Omental fat pad (tissue), 4 donors: ENCODE results near the gene CENPO. TPM values are rescaled to one million over a fixed set of nuclear protein-coding genes. Genes with fewer than 3 reads are reported as not detected.

Experiments
- ATAC-seq: fragments of 150-250 bp; one replicate; pipeline ENCODE4 v1.9.1; 2016; ENCODE audit warnings: mild to moderate bottlenecking, moderate library complexity; ENCODE audit not compliant: low FRiP score
- DNase-seq: peaks from one replicate; pipeline ENCODE4 v3.0.0-alpha.2; 2019; ENCODE audit warnings: low spot score
- total RNA-seq, 4 donors: library from RNA; depleted of rRNA; stranded (reverse); fragments of >200 nt; gene quantifications; one replicate each; pipeline ENCODE4 v1.1.0, GENCODE V29; 2016
- TF ChIP-seq, protein P1 (sequence below), 3 donors: fragments of 450-650 bp; IDR thresholded peaks; one replicate each; pipeline ENCODE4 v1.5.1; 2016 to 2017; ENCODE audit warnings: antibody characterized with exemption in 3 of 3, mild to moderate bottlenecking in 3 of 3, moderate library complexity in 2 of 3

The CENPO gene
- total RNA-seq, 4 donors from 2014 or later = 1.9 to 14.2 (median 6.1) TPM

DNA sequence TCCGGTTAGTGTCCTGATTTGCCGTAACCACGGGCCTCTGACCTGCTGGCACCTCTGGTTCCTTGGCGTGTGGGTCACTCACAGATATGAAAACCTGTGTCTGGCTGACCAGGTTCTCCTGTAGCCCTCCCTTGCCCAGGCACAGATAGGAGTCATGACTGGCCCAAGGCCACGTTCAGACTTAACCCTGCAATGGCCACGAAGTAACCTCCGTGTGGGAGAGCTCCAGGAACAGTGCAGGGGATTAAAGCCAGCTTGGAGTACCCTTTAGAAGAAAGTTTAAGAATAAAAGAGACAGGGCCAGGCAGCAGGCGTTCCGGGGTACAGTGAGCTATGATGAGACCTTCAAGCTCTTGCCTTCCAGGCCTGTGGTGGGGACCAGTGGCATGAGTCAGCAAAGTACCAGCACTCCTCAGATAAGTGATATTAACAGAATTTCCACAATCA lies 25.5 kb downstream of the CENPO start:
- ATAC-seq (peak; percentile 27), DNase-seq (no peak)
- TF ChIP-seq, protein P1, sequence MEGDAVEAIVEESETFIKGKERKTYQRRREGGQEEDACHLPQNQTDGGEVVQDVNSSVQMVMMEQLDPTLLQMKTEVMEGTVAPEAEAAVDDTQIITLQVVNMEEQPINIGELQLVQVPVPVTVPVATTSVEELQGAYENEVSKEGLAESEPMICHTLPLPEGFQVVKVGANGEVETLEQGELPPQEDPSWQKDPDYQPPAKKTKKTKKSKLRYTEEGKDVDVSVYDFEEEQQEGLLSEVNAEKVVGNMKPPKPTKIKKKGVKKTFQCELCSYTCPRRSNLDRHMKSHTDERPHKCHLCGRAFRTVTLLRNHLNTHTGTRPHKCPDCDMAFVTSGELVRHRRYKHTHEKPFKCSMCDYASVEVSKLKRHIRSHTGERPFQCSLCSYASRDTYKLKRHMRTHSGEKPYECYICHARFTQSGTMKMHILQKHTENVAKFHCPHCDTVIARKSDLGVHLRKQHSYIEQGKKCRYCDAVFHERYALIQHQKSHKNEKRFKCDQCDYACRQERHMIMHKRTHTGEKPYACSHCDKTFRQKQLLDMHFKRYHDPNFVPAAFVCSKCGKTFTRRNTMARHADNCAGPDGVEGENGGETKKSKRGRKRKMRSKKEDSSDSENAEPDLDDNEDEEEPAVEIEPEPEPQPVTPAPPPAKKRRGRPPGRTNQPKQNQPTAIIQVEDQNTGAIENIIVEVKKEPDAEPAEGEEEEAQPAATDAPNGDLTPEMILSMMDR (IDR thresholded peaks at IDR 0.05) = no peak

- TF ChIP-seq, protein P1 (IDR thresholded peaks at IDR 0.05) = no peak
- ATAC-seq (no peak), DNase-seq (no peak)
These were observed 26.4 kb downstream of the CENPO start for GRCh38 chr2:24819442-24820174.

DNA sequence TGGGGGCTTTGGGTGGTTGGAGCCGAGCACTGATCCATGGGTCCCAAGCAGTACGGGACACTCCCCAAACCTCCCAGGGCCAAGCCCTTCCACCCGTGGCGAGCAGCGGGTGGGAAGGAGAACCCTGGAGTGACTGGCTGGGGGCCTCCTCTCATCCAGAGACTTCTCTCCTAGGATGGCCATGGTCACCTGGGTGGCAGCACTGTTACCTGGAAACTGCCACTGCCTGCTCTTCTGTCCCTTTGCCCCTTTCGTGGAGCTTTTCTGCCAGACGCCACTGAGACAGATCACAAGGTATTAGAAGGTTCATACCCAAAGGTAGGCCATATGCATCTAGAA lies 26.9 kb downstream of the CENPO start:
- TF ChIP-seq, protein P1 (IDR thresholded peaks at IDR 0.05) = no peak
- DNase-seq (no peak), ATAC-seq (no peak)

DNA sequence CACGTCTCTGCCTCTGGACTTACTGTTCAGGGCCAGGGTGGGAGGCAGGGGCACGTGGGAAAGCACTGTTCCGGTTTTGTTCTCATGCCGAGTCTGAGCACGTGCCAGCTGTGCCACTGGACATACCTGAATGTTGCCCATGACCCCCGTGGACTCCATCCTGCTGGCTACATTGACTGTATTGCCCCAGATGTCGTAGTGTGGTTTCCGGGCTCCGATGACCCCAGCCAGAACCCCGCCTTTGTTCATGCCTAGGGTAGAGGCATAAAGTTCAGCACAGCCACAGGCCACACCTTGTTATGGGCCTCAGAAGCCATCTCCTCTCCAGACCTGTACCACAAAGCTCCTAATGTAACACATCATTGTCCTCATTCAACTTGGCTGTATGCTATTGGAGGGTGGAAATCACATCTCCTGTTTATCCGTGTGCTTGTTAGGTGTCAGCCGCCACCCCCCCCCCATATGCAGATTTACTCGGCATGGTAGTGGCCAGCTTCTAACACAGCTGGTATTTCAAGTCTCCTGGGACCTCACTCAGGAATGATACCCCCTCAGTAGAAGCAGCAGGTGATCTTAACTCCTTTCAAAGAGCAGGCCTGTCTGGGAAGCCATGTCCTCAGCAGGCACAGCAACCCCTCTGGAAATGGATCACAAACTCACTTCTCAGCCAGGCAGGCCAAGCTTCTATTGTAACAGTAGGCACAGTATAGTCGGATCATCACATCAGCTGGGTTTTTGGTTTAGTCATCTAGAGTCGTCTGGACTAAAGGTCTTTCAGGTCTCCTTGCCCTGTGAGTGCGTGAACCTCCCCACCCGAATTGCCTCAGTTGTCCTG lies 27.6 kb downstream of the CENPO start:
- no peak for DNase-seq
- ATAC-seq = no peak
- TF ChIP-seq, protein P1 (IDR thresholded peaks at IDR 0.05) = no peak

GRCh38 chr2:24821433-24821891 lies 28.2 kb downstream of the CENPO start:
- TF ChIP-seq, protein P1 (IDR thresholded peaks at IDR 0.05) = no peak
- ATAC-seq (no peak), DNase-seq (no peak)

GRCh38 chr2:24822049-24822706 lies 29.0 kb downstream of the CENPO start:
- TF ChIP-seq, protein P1 (IDR thresholded peaks at IDR 0.05) = no peak
- ATAC-seq = no peak
- no peak for DNase-seq
